Measurements from ENCODE around the gene AP5S1. TPM values are rescaled to one million over a fixed set of nuclear protein-coding genes. Genes with fewer than 3 reads are reported as not detected.

Gene AP5S1
- total RNA-seq, 1 experiment from 2014 or later, result 2.8 TPM

- TF ChIP-seq GRHL2 (CRISPR knock-in tag; IDR thresholded peaks at IDR 0.05; ENCODE audit: insufficient replicate concordance, severe bottlenecking) (no peak), RELA (CRISPR knock-in tag; IDR thresholded peaks at IDR 0.05; ENCODE audit: borderline replicate concordance) (no peak)
- Mint-ChIP-seq H3K36me3 (peaks cover 16% of the 10 kb centered on the region), H3K9me3 (no peaks in the 10 kb centered on the region), H3K27me3 (ENCODE audit: low read depth) (no peaks in the 10 kb centered on the region), H3K27ac (no peak overlapping the region), H3K4me1 (peaks cover 7% of the 10 kb centered on the region), H3K4me3 (no peak overlapping the region)
- ChIA-PET CTCF (interaction anchor here (1.5 kb wide), 1 partner anchor 208 kb away, joined by 3 read pairs; no protein-coding TSS in a partner anchor), POLR2A (no interaction called here)
- no peak for ATAC-seq
- DNase-seq (ENCODE audit: low spot score), result no peak
Observed at GRCh38 chr20:3876676-3877075, 56.3 kb downstream of the AP5S1 start.

Other genes starting within 250 kb of the AP5S1 start
- gene GFRA4, start 157.1 kb upstream of the AP5S1 start, total RNA-seq (2021), result not detected in 3 replicates
- gene ADAM33, start 138.5 kb upstream of the AP5S1 start, total RNA-seq (2021), result 5.3 to 7.1 TPM (median 7.0 TPM) in 3 replicates
- gene SIGLEC1, start 107.9 kb upstream of the AP5S1 start, total RNA-seq (2021), result 0.04 to 0.11 TPM in 2 of 3 replicates, not detected in the other
- 6.3 to 8.5 TPM (median 8.2 TPM) in 3 replicates for gene HSPA12B, start 87.9 kb upstream of the AP5S1 start, total RNA-seq (2021)
- gene ADISSP, start 52.8 kb upstream of the AP5S1 start, total RNA-seq (2021), result 109 to 129 TPM (median 113 TPM) in 3 replicates
- 0.41 to 0.72 TPM (median 0.64 TPM) in 3 replicates for gene SPEF1, start 39.1 kb upstream of the AP5S1 start, total RNA-seq (2021)
- 55.3 to 58.7 TPM (median 57.6 TPM) in 3 replicates for gene CENPB, start 33.8 kb upstream of the AP5S1 start, total RNA-seq (2021)
- 35.2 to 37.5 TPM (median 37.4 TPM) in 3 replicates for gene CDC25B, start 24.2 kb upstream of the AP5S1 start, total RNA-seq (2021)
- 23.4 to 26.0 TPM (median 24.4 TPM) in 3 replicates for gene MAVS, start 26.3 kb downstream of the AP5S1 start, total RNA-seq (2021)
- 60.3 to 63.7 TPM (median 62.7 TPM) in 3 replicates for gene PANK2, start 68.8 kb downstream of the AP5S1 start, total RNA-seq (2021)
- 11.0 to 12.5 TPM (median 11.7 TPM) in 3 replicates for gene RNF24, start 195.0 kb downstream of the AP5S1 start, total RNA-seq (2021)

All from WTC11 (cell line).